ENCODE data around the gene MBOAT2.

Gene MBOAT2

GRCh38 chr2:9030841-9031240 is 27.4 kb upstream of the MBOAT2 start:
- Histone ChIP-seq H3K36me3 (ENCODE audit: control insufficient read depth, insufficient read depth, low read length) (no peaks in the 10 kb centered on the region), H3K4me3 (ENCODE audit: low read length) (no peak overlapping the region), H3K9ac (ENCODE audit: low read length) (no peak overlapping the region), H3K4me1 (ENCODE audit: control insufficient read depth, insufficient read depth, low read length) (no peaks in the 10 kb centered on the region), H3K27me3 (ENCODE audit: control insufficient read depth, insufficient read depth, low read length) (no peaks in the 10 kb centered on the region), H3K27ac (ENCODE audit: low read depth, low read length) (no peak overlapping the region)

- no peaks in the 10 kb centered on the region for H3K36me3 ChIP-seq (ENCODE audit: control insufficient read depth, insufficient read depth, low read length)
- no peak overlapping the region for H3K4me3 ChIP-seq (ENCODE audit: low read length)
- no peak overlapping the region for H3K9ac ChIP-seq (ENCODE audit: low read length)
- H3K27me3 ChIP-seq (ENCODE audit: control insufficient read depth, insufficient read depth, low read length) = no peaks in the 10 kb centered on the region
- H3K4me1 ChIP-seq (ENCODE audit: control insufficient read depth, insufficient read depth, low read length) = no peaks in the 10 kb centered on the region
- H3K27ac ChIP-seq (ENCODE audit: low read depth, low read length) = no peak overlapping the region
These were observed 26.7 kb upstream of the MBOAT2 start for GRCh38 chr2:9030190-9030589.

- Histone ChIP-seq H3K4me3 (ENCODE audit: low read length) (no peak overlapping the region), H3K27ac (ENCODE audit: low read depth, low read length) (no peak overlapping the region), H3K27me3 (ENCODE audit: control insufficient read depth, insufficient read depth, low read length) (no peaks in the 10 kb centered on the region), H3K9ac (ENCODE audit: low read length) (no peak overlapping the region), H3K4me1 (ENCODE audit: control insufficient read depth, insufficient read depth, low read length) (no peaks in the 10 kb centered on the region), H3K36me3 (ENCODE audit: control insufficient read depth, insufficient read depth, low read length) (no peaks in the 10 kb centered on the region)
These were observed 26.2 kb upstream of the MBOAT2 start for GRCh38 chr2:9029721-9030120.

- Histone ChIP-seq H3K27ac (ENCODE audit: low read depth, low read length) (no peak overlapping the region), H3K27me3 (ENCODE audit: control insufficient read depth, insufficient read depth, low read length) (no peaks in the 10 kb centered on the region), H3K9ac (ENCODE audit: low read length) (no peak overlapping the region), H3K36me3 (ENCODE audit: control insufficient read depth, insufficient read depth, low read length) (no peaks in the 10 kb centered on the region), H3K4me3 (ENCODE audit: low read length) (no peak overlapping the region), H3K4me1 (ENCODE audit: control insufficient read depth, insufficient read depth, low read length) (no peaks in the 10 kb centered on the region)
These were observed 24.4 kb upstream of the MBOAT2 start for GRCh38 chr2:9027884-9028283.

GRCh38 chr2:9025746-9026145 is 22.3 kb upstream of the MBOAT2 start:
- no peak overlapping the region for H3K27ac ChIP-seq (ENCODE audit: low read depth, low read length)
- H3K36me3 ChIP-seq (ENCODE audit: control insufficient read depth, insufficient read depth, low read length) = no peaks in the 10 kb centered on the region
- H3K9ac ChIP-seq (ENCODE audit: low read length) = no peak overlapping the region
- no peaks in the 10 kb centered on the region for H3K4me1 ChIP-seq (ENCODE audit: control insufficient read depth, insufficient read depth, low read length)
- no peak overlapping the region for H3K4me3 ChIP-seq (ENCODE audit: low read length)
- no peaks in the 10 kb centered on the region for H3K27me3 ChIP-seq (ENCODE audit: control insufficient read depth, insufficient read depth, low read length)

- no peak overlapping the region for H3K9ac ChIP-seq (ENCODE audit: low read length)
- no peak overlapping the region for H3K27ac ChIP-seq (ENCODE audit: low read depth, low read length)
- H3K27me3 ChIP-seq (ENCODE audit: control insufficient read depth, insufficient read depth, low read length) = no peaks in the 10 kb centered on the region
- H3K36me3 ChIP-seq (ENCODE audit: control insufficient read depth, insufficient read depth, low read length) = no peaks in the 10 kb centered on the region
- H3K4me3 ChIP-seq (ENCODE audit: low read length) = no peak overlapping the region
- H3K4me1 ChIP-seq (ENCODE audit: control insufficient read depth, insufficient read depth, low read length) = no peaks in the 10 kb centered on the region
These were observed 21.1 kb upstream of the MBOAT2 start for GRCh38 chr2:9024575-9024974.

- Histone ChIP-seq H3K27ac (ENCODE audit: low read depth, low read length) (no peak overlapping the region), H3K27me3 (ENCODE audit: control insufficient read depth, insufficient read depth, low read length) (no peaks in the 10 kb centered on the region), H3K9ac (ENCODE audit: low read length) (no peak overlapping the region), H3K4me1 (ENCODE audit: control insufficient read depth, insufficient read depth, low read length) (no peaks in the 10 kb centered on the region), H3K4me3 (ENCODE audit: low read length) (no peak overlapping the region), H3K36me3 (ENCODE audit: control insufficient read depth, insufficient read depth, low read length) (no peaks in the 10 kb centered on the region)
These were observed 18.2 kb upstream of the MBOAT2 start for GRCh38 chr2:9021563-9022211.

- no peaks in the 10 kb centered on the region for H3K4me1 ChIP-seq (ENCODE audit: control insufficient read depth, insufficient read depth, low read length)
- no peaks in the 10 kb centered on the region for H3K36me3 ChIP-seq (ENCODE audit: control insufficient read depth, insufficient read depth, low read length)
- no peak overlapping the region for H3K27ac ChIP-seq (ENCODE audit: low read depth, low read length)
- no peak overlapping the region for H3K4me3 ChIP-seq (ENCODE audit: low read length)
- H3K27me3 ChIP-seq (ENCODE audit: control insufficient read depth, insufficient read depth, low read length) = no peaks in the 10 kb centered on the region
- no peak overlapping the region for H3K9ac ChIP-seq (ENCODE audit: low read length)
These were observed 16.8 kb upstream of the MBOAT2 start for GRCh38 chr2:9020267-9020666.

GRCh38 chr2:9018534-9018933 is 15.1 kb upstream of the MBOAT2 start:
- Histone ChIP-seq H3K27me3 (ENCODE audit: control insufficient read depth, insufficient read depth, low read length) (no peaks in the 10 kb centered on the region), H3K9ac (ENCODE audit: low read length) (no peak overlapping the region)

GRCh38 chr2:9018109-9018508 is 14.6 kb upstream of the MBOAT2 start:
- H3K9ac ChIP-seq (ENCODE audit: low read length) = no peak overlapping the region
- no peaks in the 10 kb centered on the region for H3K4me1 ChIP-seq (ENCODE audit: control insufficient read depth, insufficient read depth, low read length)
- no peak overlapping the region for H3K27ac ChIP-seq (ENCODE audit: low read depth, low read length)
- H3K36me3 ChIP-seq (ENCODE audit: control insufficient read depth, insufficient read depth, low read length) = no peaks in the 10 kb centered on the region
- no peak overlapping the region for H3K4me3 ChIP-seq (ENCODE audit: low read length)
- H3K27me3 ChIP-seq (ENCODE audit: control insufficient read depth, insufficient read depth, low read length) = no peaks in the 10 kb centered on the region

More at GRCh38 chr2:9018534-9018933, 15.1 kb upstream of the MBOAT2 start:
- no peak overlapping the region for H3K27ac ChIP-seq (ENCODE audit: low read depth, low read length)
- no peaks in the 10 kb centered on the region for H3K36me3 ChIP-seq (ENCODE audit: control insufficient read depth, insufficient read depth, low read length)
- no peaks in the 10 kb centered on the region for H3K4me1 ChIP-seq (ENCODE audit: control insufficient read depth, insufficient read depth, low read length)
- no peak overlapping the region for H3K4me3 ChIP-seq (ENCODE audit: low read length)

- H3K27ac ChIP-seq (ENCODE audit: low read depth, low read length) = no peak overlapping the region
- H3K36me3 ChIP-seq (ENCODE audit: control insufficient read depth, insufficient read depth, low read length) = no peaks in the 10 kb centered on the region
- H3K4me1 ChIP-seq (ENCODE audit: control insufficient read depth, insufficient read depth, low read length) = no peaks in the 10 kb centered on the region
- no peak overlapping the region for H3K9ac ChIP-seq (ENCODE audit: low read length)
- H3K4me3 ChIP-seq (ENCODE audit: low read length) = no peak overlapping the region
- H3K27me3 ChIP-seq (ENCODE audit: control insufficient read depth, insufficient read depth, low read length) = no peaks in the 10 kb centered on the region
These were observed 13.9 kb upstream of the MBOAT2 start for GRCh38 chr2:9017411-9017810.

- Histone ChIP-seq H3K4me3 (ENCODE audit: low read length) (no peak overlapping the region), H3K4me1 (ENCODE audit: control insufficient read depth, insufficient read depth, low read length) (no peaks in the 10 kb centered on the region), H3K9ac (ENCODE audit: low read length) (no peak overlapping the region), H3K27me3 (ENCODE audit: control insufficient read depth, insufficient read depth, low read length) (no peaks in the 10 kb centered on the region), H3K36me3 (ENCODE audit: control insufficient read depth, insufficient read depth, low read length) (no peaks in the 10 kb centered on the region), H3K27ac (ENCODE audit: low read depth, low read length) (no peak overlapping the region)
These were observed 12.5 kb upstream of the MBOAT2 start for GRCh38 chr2:9015998-9016397.

GRCh38 chr2:9013403-9013802 is 9.9 kb upstream of the MBOAT2 start:
- no peaks in the 10 kb centered on the region for H3K36me3 ChIP-seq (ENCODE audit: control insufficient read depth, insufficient read depth, low read length)
- no peaks in the 10 kb centered on the region for H3K27me3 ChIP-seq (ENCODE audit: control insufficient read depth, insufficient read depth, low read length)
- H3K4me1 ChIP-seq (ENCODE audit: control insufficient read depth, insufficient read depth, low read length) = no peaks in the 10 kb centered on the region
- no peak overlapping the region for H3K9ac ChIP-seq (ENCODE audit: low read length)
- no peak overlapping the region for H3K4me3 ChIP-seq (ENCODE audit: low read length)
- no peak overlapping the region for H3K27ac ChIP-seq (ENCODE audit: low read depth, low read length)
